Duodenal mucosa (tissue), 2 donors: ENCODE results near the gene PCSK6.

Source experiments
- H3K27ac ChIP-seq: one replicate; pipeline ENCODE4 v1.7.0; 2013; ENCODE audit warnings: low read depth, low read length
- H3K27me3 ChIP-seq, 2 donors: one replicate each; pipeline ENCODE4 v1.7.0; 2013; ENCODE audit warnings: low read length in 2 of 2, control low read depth in 1 of 2; ENCODE audit not compliant: insufficient read depth in 2 of 2, control insufficient read depth in 1 of 2
- H3K36me3 ChIP-seq, 2 donors: one replicate each; pipeline ENCODE4 v1.7.0; 2013; ENCODE audit warnings: low read length in 2 of 2, control low read depth in 1 of 2; ENCODE audit not compliant: insufficient read depth in 2 of 2, control insufficient read depth in 1 of 2
- H3K4me1 ChIP-seq, 2 donors: one replicate each; pipeline ENCODE4 v1.7.0; 2013; ENCODE audit warnings: low read length in 2 of 2, control low read depth in 1 of 2; ENCODE audit not compliant: insufficient read depth in 2 of 2, control insufficient read depth in 1 of 2
- H3K4me3 ChIP-seq, 2 donors: one replicate each; pipeline ENCODE4 v1.7.0; 2013; ENCODE audit warnings: low read length in 2 of 2, low read depth in 1 of 2
- H3K9ac ChIP-seq, 2 donors: one replicate each; pipeline ENCODE4 v1.7.0; 2013; ENCODE audit warnings: low read length in 2 of 2, low read depth in 1 of 2
- H3K9me3 ChIP-seq, 2 donors: one replicate each; pipeline ENCODE4 v1.7.0; 2013; ENCODE audit warnings: low read length in 2 of 2, control low read depth in 1 of 2; ENCODE audit not compliant: control insufficient read depth in 1 of 2

Gene PCSK6

DNA sequence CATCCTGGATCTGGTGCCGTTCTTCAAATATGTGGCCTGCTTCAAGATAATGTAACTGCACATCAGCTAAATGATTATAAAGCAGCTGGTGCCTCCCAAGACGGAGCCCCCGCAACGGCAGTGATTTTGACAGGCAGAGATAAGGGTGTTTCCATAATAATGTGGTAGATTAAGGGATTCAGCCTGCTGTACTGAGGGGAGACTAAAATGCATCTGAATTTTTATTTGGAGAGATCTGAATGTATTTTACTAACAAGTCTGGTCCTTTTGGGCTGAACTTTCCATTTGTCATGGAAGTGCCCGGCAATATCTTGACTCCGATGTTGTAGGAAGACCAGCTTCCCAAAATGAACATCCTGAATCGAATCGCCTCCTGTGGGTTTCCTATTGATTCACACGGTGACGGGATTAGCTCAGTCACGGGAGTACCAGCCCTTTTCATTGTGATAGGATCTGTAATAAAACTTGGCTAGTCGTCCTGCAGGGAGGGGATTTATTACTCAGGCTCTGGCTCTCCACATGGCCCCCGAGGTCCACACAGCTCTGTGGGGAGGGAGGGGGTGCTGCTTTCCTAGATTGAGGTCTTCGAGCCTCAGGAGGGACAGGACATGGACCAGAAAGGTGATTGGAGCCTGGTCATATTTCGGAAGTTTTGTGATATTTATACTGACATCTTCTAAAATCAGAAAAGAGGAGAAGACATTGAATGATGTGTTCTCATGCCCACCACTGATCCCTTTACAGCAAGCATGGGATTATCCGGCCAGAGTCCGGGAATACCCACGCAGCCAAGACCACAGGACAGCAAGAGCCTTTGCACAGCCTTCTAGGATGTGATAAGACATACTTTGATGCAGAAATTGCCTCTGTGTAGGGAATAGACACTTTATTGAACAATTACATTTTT lies 2.5 kb upstream of the PCSK6 start:
- Histone ChIP-seq H3K4me1 (peaks cover 10 to 16% of the 10 kb centered on the region in 2 donors), H3K27me3 (peaks cover 24 to 34% of the 10 kb centered on the region in 2 donors), H3K27ac (no peak overlapping the region), H3K36me3 (no peaks in the 10 kb centered on the region), H3K9ac (no peak overlapping the region), H3K9me3 (no peaks in the 10 kb centered on the region), H3K4me3 (no peak overlapping the region)

- no peak overlapping the region for H3K27ac ChIP-seq
- H3K9me3 ChIP-seq, result no peaks in the 10 kb centered on the region
- peaks cover 5 to 8% of the 10 kb centered on the region in 2 donors for H3K4me1 ChIP-seq
- H3K4me3 ChIP-seq, result no peak overlapping the region
- H3K9ac ChIP-seq, result no peak overlapping the region
- no peaks in the 10 kb centered on the region for H3K36me3 ChIP-seq
- peaks cover 15 to 33% of the 10 kb centered on the region in 2 donors for H3K27me3 ChIP-seq
Observed at GRCh38 chr15:101490922-101491733, 1.6 kb upstream of the PCSK6 start.

DNA sequence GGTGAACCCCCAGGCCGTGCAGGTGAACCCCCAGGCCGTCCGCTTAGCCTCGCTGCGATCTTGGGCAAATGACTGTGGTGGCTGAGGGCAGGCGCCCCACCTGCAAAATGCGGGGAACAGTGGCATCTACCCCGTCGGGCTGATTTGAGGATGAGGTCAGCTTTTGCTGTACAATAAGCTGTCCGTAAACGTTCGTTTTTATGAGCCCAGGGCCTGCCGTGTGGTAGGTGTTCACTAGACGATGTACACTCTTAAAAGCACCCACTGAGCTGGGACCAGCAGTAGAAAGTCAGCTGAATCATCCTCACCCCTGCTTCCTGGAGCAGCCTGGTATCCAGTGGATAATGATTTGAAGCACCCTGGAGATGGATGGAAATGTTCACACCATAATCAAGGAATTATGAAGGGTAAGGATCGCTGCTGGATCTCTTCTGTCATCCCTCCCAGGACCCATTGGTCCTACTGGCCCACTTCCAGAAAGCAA lies 943 bp upstream of the PCSK6 start:
- Histone ChIP-seq H3K4me3 (no peak overlapping the region), H3K36me3 (no peaks in the 10 kb centered on the region), H3K9me3 (no peaks in the 10 kb centered on the region), H3K27ac (no peak overlapping the region), H3K27me3 (peaks cover 8 to 26% of the 10 kb centered on the region in 2 donors), H3K4me1 (peaks cover 0 to 5% of the 10 kb centered on the region in 2 donors), H3K9ac (no peak overlapping the region)

- H3K9me3 ChIP-seq, result no peaks in the 10 kb centered on the region
- no peak overlapping the region for H3K27ac ChIP-seq
- peaks cover 0 to 5% of the 10 kb centered on the region in 2 donors for H3K4me1 ChIP-seq
- peaks cover 5 to 14% of the 10 kb centered on the region in 2 donors for H3K27me3 ChIP-seq
- H3K4me3 ChIP-seq, result no peak overlapping the region
- no peaks in the 10 kb centered on the region for H3K36me3 ChIP-seq
- H3K9ac ChIP-seq, result no peak overlapping the region
Observed at GRCh38 chr15:101489237-101489598, 289 bp downstream of the PCSK6 start.

- no peak overlapping the region for H3K9ac ChIP-seq
- no peaks in the 10 kb centered on the region for H3K36me3 ChIP-seq
- no peaks in the 10 kb centered on the region for H3K9me3 ChIP-seq
- H3K4me1 ChIP-seq, result peaks cover 0 to 5% of the 10 kb centered on the region in 2 donors
- peaks cover 5 to 14% of the 10 kb centered on the region in 2 donors for H3K27me3 ChIP-seq
- peak overlapping the region; percentile 7 to 48 for H3K4me3 ChIP-seq
- no peak overlapping the region for H3K27ac ChIP-seq
Observed at GRCh38 chr15:101488300-101489164, 975 bp downstream of the PCSK6 start.

DNA sequence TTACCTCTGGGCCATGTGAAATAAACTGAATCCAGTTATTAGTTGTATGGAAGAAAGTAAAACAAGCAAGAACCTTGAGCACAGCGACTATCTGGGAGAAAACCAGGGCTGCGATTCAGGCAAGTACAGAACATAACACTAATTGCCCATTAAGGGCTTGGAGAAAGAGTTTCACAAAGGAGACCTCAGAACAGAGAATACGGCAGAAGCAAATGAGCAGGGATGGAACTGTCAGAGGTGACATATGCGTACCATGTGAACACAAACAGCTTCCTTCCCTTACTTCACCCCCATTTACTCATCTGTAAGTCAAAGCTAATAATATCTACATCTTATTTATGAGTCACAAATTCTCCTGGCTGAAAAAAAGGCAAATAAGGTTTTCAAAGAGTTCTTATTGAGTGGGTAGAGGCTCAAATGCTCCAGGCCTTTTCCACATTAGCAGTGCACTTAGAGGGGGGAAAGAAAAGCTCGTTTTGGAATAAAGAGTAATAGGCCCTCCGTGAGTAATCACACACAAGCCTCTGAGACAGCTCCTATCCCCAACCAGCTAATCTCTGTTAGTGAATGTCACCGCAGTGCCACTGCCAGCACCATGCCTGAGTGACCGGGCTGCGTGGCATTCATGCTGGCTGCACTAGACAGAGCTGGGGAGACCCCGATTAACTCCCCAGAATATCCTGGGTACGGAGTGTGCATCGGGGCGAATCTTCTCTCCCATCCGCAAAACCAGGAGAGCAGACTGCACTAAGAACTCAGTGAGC lies 2.6 kb downstream of the PCSK6 start:
- Histone ChIP-seq H3K9me3 (no peaks in the 10 kb centered on the region), H3K4me1 (peaks cover 7 to 16% of the 10 kb centered on the region in 2 donors), H3K36me3 (no peaks in the 10 kb centered on the region), H3K27ac (no peak overlapping the region), H3K9ac (no peak overlapping the region), H3K4me3 (no peak overlapping the region), H3K27me3 (peaks cover 5 to 14% of the 10 kb centered on the region in 2 donors)

DNA sequence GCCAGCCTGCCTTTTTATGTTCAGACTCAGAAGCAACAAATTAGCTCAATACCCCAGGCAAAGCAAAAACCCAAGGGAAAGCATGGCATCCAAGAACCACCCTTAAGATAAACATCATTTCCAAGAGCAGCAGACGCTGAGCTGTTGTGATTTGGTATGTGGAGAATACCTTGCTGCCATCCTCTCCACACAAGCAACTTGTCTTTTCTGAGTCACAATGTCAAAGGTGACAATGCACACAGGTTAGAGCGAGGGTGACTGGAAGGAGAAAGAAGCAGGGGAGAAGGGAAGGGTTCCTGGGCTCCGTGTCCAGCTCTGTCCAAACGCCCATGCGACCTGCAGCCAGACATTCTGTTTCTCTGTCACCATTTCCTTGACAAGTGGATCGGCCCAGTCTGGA lies 6.0 kb downstream of the PCSK6 start:
- Histone ChIP-seq H3K9me3 (no peaks in the 10 kb centered on the region), H3K27me3 (peaks cover 5 to 9% of the 10 kb centered on the region in 2 donors), H3K9ac (no peak overlapping the region), H3K4me3 (no peak overlapping the region), H3K4me1 (peaks cover 7 to 24% of the 10 kb centered on the region in 2 donors), H3K36me3 (no peaks in the 10 kb centered on the region), H3K27ac (no peak overlapping the region)

DNA sequence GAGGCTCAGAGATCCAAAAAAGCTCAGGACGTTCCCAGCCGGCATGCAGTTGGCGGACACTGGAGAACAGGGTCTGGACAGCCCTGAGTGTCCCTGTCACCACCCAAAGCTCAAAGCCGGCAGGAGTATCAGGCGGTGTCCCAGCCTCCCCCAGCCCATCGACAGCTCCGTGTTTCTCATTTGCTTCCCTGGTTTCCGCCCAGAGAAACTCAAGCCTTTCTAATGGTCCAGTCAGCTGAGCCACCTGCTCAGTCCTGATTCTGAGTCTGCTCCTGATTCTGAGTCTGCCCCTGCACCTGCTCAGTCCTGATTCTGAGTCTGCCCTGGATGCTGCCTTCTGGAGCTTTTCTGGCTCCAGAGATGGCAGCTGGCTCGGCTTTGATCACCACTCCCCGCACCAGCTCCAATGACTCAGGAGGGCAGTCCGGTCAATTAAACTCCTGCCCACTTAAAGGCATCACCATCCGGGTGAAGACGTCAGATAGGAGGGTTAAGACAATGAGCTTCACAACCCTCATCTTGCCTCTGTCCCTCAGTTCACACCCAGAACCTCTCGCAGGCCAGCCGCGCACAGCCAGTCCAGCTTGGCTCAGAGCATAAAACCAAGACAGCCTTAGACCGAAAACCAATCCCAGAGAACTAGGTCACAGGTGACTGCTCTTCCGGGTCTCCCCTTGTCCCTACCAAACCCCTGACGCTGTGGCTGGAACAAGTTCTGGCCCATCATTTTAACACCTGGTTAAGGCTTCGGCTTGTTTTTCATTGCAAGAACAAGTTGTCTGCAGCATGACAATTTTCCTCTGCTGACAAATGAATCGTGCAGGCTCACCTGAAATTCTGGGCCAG lies 6.8 kb downstream of the PCSK6 start:
- H3K4me3 ChIP-seq, result no peak overlapping the region
- H3K36me3 ChIP-seq, result no peaks in the 10 kb centered on the region
- no peaks in the 10 kb centered on the region for H3K9me3 ChIP-seq
- H3K9ac ChIP-seq, result no peak overlapping the region
- no peak overlapping the region for H3K27ac ChIP-seq
- H3K27me3 ChIP-seq, result peaks cover 5 to 9% of the 10 kb centered on the region in 2 donors
- H3K4me1 ChIP-seq, result peaks cover 14 to 27% of the 10 kb centered on the region in 2 donors
